Measurements from ENCODE around the gene SLC27A3. TPM values are rescaled to one million over a fixed set of nuclear protein-coding genes. Genes with fewer than 3 reads are reported as not detected.

SLC27A3 gene
- total RNA-seq, 1 experiment from 2014 or later: 42.0 TPM

DNA sequence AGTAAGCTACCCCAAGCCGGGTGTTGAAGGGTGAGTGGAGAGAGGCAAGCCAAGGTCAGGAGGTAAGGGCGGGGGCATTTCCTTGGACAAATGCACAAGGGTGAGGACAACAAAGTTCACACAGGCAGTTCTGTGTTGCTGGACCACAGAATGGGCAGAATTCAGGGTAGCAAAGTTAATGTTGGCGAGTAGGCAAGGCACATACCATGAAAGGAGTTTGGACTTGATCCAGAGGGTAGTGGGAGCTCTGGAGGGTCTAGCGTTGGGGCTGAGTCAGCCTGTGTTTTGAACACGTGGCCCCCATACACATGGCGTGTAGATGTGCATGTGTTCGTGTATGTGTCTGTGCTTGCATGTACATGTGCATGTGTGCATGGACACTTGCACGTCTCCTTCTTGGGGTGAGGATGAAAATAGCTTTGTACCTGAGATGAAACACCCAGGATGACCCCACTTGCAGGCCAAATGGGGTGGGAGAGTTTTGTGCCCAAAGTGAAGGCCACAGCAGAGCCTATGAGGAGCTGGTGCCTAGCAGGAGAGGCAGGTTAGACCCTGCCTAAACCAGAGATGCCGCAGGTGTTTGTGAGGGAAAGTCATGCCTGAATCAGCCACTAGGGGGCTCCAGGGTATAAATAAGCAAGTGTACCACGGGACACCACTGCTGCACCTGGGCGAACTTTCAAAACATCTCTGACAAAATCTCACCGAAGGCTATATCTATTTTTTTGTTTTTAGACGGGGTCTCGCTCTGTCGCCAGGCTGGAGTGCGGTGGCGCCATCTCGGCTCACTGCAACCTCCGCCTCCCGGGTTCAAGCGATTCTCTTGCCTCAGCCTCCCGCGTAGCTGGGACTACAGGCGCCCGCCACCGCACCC is 21.8 kb downstream of the SLC27A3 start:
- no peak overlapping the region for H3K9ac ChIP-seq (ENCODE audit: extremely low read depth, insufficient read length, low read length)
- H4K5ac ChIP-seq (ENCODE audit: insufficient read length, low read depth, low read length): no peak overlapping the region
- H2BK5ac ChIP-seq (ENCODE audit: insufficient read length, low read length): no peak overlapping the region
- no peak overlapping the region for H4K91ac ChIP-seq (ENCODE audit: insufficient read length, low read depth, low read length)
- no peak overlapping the region for H3K23ac ChIP-seq (ENCODE audit: insufficient read length, low read depth, low read length)
- no peak overlapping the region for H4K8ac ChIP-seq (replicated peaks; ENCODE audit: insufficient read length, low read depth, low read length)
- H3K4me2 ChIP-seq (ENCODE audit: insufficient read depth, insufficient read length, low read length): no peak overlapping the region
- peak overlapping the region in 2 of 3 experiments; percentile 53 to 56; a peak in 3 of 7 replicates for H3K27ac Mint-ChIP-seq
- H3K14ac ChIP-seq (ENCODE audit: insufficient read depth, low read length): no peak overlapping the region
- no peak overlapping the region for H2BK15ac ChIP-seq (ENCODE audit: low read depth, low read length)
- no peaks in the 10 kb centered on the region; a peak in 1 of 7 replicates for H3K36me3 Mint-ChIP-seq (ENCODE audit: insufficient read depth in 1 of 3, low read depth in 3 of 3)
- no peak overlapping the region for H2AK5ac ChIP-seq (ENCODE audit: insufficient read length, low read length)
- H3K79me1 ChIP-seq (ENCODE audit: insufficient read depth, low read depth, low read length, poor library complexity, severe bottlenecking): no peaks in the 10 kb centered on the region
- H3K4me3 Mint-ChIP-seq: peak overlapping the region in 1 of 2 experiments; percentile 38; a peak in 1 of 5 replicates
- H3K23me2 ChIP-seq (ENCODE audit: insufficient read length, low read depth, low read length, poor library complexity, severe bottlenecking): no peaks in the 10 kb centered on the region
- no peaks in the 10 kb centered on the region for H3K4me1 ChIP-seq (ENCODE audit: insufficient read depth, low read length)
- TF ChIP-seq, protein P1, sequence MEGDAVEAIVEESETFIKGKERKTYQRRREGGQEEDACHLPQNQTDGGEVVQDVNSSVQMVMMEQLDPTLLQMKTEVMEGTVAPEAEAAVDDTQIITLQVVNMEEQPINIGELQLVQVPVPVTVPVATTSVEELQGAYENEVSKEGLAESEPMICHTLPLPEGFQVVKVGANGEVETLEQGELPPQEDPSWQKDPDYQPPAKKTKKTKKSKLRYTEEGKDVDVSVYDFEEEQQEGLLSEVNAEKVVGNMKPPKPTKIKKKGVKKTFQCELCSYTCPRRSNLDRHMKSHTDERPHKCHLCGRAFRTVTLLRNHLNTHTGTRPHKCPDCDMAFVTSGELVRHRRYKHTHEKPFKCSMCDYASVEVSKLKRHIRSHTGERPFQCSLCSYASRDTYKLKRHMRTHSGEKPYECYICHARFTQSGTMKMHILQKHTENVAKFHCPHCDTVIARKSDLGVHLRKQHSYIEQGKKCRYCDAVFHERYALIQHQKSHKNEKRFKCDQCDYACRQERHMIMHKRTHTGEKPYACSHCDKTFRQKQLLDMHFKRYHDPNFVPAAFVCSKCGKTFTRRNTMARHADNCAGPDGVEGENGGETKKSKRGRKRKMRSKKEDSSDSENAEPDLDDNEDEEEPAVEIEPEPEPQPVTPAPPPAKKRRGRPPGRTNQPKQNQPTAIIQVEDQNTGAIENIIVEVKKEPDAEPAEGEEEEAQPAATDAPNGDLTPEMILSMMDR (conservative IDR thresholded peaks at IDR 0.05): peak; percentile 94
- H2BK20ac ChIP-seq (ENCODE audit: low read depth, low read length, poor library complexity, severe bottlenecking): no peak overlapping the region
- no peaks in the 10 kb centered on the region for H3K9me3 ChIP-seq (ENCODE audit: control insufficient read depth, low read depth, low read length)
- H3T11ph ChIP-seq (ENCODE audit: low read length): no peak overlapping the region
- H3K56ac ChIP-seq (ENCODE audit: insufficient read length, low read depth, low read length): no peak overlapping the region
- no peak overlapping the region for H3K27ac ChIP-seq (ENCODE audit: insufficient read length, low read depth, low read length)
- DNase-seq: peak; percentile 84
- no peak overlapping the region for H2BK120ac ChIP-seq (ENCODE audit: low read depth, low read length, poor library complexity, severe bottlenecking)
- no peak overlapping the region for H2BK12ac ChIP-seq (ENCODE audit: insufficient read length, low read depth, low read length)
- no peaks in the 10 kb centered on the region for H3K9me3 Mint-ChIP-seq
- no peak overlapping the region for H3K18ac ChIP-seq (ENCODE audit: insufficient read length, low read depth, low read length)
- H3K27me3 Mint-ChIP-seq (ENCODE audit: low read depth): peaks cover 4% of the 10 kb centered on the region
- no CpG with 5 or more reads among the region's 26 CpGs for WGBS (ENCODE audit: extremely low coverage, insufficient read length, low lambda C conversion rate)
- H4K20me1 ChIP-seq (ENCODE audit: control insufficient read depth, insufficient read depth, insufficient read length): no peaks in the 10 kb centered on the region
- H3K4ac ChIP-seq (ENCODE audit: low read depth, low read length): no peak overlapping the region
- H3K4me1 Mint-ChIP-seq: peaks cover 35 to 46% of the 10 kb centered on the region in 2 experiments
- no peak overlapping the region for H2AFZ ChIP-seq (ENCODE audit: low read length)
- no peaks in the 10 kb centered on the region for H3K79me2 ChIP-seq (ENCODE audit: insufficient read depth, low read length)
- no peaks in the 10 kb centered on the region for H3K27me3 ChIP-seq (ENCODE audit: insufficient read depth, low read length)
